Ishikawa (cell line): ENCODE measurements around the gene ALOX5.

ENCODE experiments used
- CEBPB ChIP-seq: IDR thresholded peaks from 2 replicates; pipeline ENCODE4 v1.6.1; 2012
- CREB1 ChIP-seq: IDR thresholded peaks from 2 replicates; pipeline ENCODE4 v1.6.1; 2012; ENCODE audit warnings: low read depth
- EGR1 ChIP-seq: IDR thresholded peaks from 2 replicates; pipeline ENCODE4 v1.6.1; 2012
- EP300 ChIP-seq: IDR thresholded peaks from 2 replicates; pipeline ENCODE4 v1.6.1; 2012; ENCODE audit warnings: borderline replicate concordance
- FOXM1 ChIP-seq: IDR thresholded peaks from 2 replicates; pipeline ENCODE4 v1.6.1; 2012; ENCODE audit warnings: low read depth, borderline replicate concordance
- NFIC ChIP-seq: IDR thresholded peaks from 2 replicates; pipeline ENCODE4 v1.6.1; 2012
- RAD21 ChIP-seq: IDR thresholded peaks from 2 replicates; pipeline ENCODE4 v1.6.1; 2012; ENCODE audit warnings: low read depth
- TAF1 ChIP-seq: IDR thresholded peaks from 2 replicates; pipeline ENCODE4 v1.6.1; 2012; ENCODE audit warnings: low read depth, mild to moderate bottlenecking
- TCF12 ChIP-seq: IDR thresholded peaks from 2 replicates; pipeline ENCODE4 v1.6.1; 2012; ENCODE audit warnings: low read depth
- TEAD4 ChIP-seq: IDR thresholded peaks from 2 replicates; pipeline ENCODE4 v1.6.1; 2012
- YY1 ChIP-seq: IDR thresholded peaks from 2 replicates; pipeline ENCODE4 v1.6.1; 2012; ENCODE audit warnings: low read depth
- ZBTB7A ChIP-seq: IDR thresholded peaks from 2 replicates; pipeline ENCODE4 v1.6.1; 2012; ENCODE audit warnings: low read depth
- TF ChIP-seq, protein P1 (sequence below): IDR thresholded peaks from 2 replicates; pipeline ENCODE4 v1.6.1; 2012; ENCODE audit warnings: low read depth, mild to moderate bottlenecking
- TF ChIP-seq, protein P2 (sequence below): IDR thresholded peaks from 2 replicates; pipeline ENCODE4 v1.6.1; 2012
- TF ChIP-seq, protein P3 (sequence below): IDR thresholded peaks from 2 replicates; pipeline ENCODE4 v1.6.1; 2012

ALOX5 gene

DNA sequence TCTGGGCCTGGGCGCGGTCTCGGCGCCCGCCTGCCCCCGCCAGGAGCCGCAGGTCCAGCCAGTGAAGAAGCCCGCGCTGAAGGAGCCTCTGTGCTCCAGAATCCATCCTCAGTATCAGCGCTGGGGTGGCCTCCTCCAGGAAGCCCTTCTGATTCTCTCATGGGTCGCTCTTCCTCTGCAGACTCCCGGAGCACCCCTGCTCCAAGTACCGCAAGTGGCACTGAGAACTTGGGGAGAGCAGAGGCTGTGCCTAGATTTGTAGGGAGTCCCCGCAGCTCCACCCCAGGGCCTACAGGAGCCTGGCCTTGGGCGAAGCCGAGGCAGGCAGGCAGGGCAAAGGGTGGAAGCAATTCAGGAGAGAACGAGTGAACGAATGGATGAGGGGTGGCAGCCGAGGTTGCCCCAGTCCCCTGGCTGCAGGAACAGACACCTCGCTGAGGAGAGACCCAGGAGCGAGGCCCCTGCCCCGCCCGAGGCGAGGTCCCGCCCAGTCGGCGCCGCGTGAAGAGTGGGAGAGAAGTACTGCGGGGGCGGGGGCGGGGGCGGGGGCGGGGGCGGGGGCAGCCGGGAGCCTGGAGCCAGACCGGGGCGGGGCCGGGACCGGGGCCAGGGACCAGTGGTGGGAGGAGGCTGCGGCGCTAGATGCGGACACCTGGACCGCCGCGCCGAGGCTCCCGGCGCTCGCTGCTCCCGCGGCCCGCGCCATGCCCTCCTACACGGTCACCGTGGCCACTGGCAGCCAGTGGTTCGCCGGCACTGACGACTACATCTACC, at the start of gene ALOX5:
Gene ALOX5 (plus strand): TSS at position 641 of the 774 bp plus-strand sequence. CDS start 64 bp downstream, at position 705.
- TF ChIP-seq EGR1 = peak; percentile 76
- TF ChIP-seq EP300 = no peak
- TF ChIP-seq NFIC = 0 out of 2 replicates have a peak, but pooled peaks have one; percentile 9

DNA sequence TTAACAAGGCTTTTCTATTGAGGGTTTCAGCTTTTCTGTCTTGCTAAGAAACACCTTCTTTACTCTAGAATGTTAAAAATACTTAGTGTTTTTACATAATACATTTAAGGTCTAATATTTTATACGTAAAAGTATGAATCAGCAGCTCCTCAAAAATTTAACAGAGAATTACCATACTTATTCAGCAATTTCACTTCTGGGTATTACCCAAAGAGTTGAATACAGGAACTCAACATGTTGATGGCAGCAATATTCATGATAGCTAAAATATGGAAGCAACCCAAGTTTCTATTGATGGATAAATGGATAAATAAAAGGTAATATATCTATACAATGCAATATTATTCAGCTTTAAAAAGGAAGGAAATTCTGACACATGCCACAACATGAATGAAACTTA, 48.9 kb upstream of the ALOX5 start:
- TF ChIP-seq TAF1 = no peak
- no peak for TF ChIP-seq RAD21
- no peak for TF ChIP-seq YY1
- TF ChIP-seq, protein P1, sequence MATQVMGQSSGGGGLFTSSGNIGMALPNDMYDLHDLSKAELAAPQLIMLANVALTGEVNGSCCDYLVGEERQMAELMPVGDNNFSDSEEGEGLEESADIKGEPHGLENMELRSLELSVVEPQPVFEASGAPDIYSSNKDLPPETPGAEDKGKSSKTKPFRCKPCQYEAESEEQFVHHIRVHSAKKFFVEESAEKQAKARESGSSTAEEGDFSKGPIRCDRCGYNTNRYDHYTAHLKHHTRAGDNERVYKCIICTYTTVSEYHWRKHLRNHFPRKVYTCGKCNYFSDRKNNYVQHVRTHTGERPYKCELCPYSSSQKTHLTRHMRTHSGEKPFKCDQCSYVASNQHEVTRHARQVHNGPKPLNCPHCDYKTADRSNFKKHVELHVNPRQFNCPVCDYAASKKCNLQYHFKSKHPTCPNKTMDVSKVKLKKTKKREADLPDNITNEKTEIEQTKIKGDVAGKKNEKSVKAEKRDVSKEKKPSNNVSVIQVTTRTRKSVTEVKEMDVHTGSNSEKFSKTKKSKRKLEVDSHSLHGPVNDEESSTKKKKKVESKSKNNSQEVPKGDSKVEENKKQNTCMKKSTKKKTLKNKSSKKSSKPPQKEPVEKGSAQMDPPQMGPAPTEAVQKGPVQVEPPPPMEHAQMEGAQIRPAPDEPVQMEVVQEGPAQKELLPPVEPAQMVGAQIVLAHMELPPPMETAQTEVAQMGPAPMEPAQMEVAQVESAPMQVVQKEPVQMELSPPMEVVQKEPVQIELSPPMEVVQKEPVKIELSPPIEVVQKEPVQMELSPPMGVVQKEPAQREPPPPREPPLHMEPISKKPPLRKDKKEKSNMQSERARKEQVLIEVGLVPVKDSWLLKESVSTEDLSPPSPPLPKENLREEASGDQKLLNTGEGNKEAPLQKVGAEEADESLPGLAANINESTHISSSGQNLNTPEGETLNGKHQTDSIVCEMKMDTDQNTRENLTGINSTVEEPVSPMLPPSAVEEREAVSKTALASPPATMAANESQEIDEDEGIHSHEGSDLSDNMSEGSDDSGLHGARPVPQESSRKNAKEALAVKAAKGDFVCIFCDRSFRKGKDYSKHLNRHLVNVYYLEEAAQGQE = no peak
- TF ChIP-seq EGR1 = no peak
- no peak for TF ChIP-seq ZBTB7A
- TF ChIP-seq, protein P2, sequence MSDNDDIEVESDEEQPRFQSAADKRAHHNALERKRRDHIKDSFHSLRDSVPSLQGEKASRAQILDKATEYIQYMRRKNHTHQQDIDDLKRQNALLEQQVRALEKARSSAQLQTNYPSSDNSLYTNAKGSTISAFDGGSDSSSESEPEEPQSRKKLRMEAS = no peak
- no peak for TF ChIP-seq TEAD4
- no peak for TF ChIP-seq FOXM1
- TF ChIP-seq NFIC = no peak
- no peak for TF ChIP-seq CEBPB
- no peak for TF ChIP-seq TCF12

DNA sequence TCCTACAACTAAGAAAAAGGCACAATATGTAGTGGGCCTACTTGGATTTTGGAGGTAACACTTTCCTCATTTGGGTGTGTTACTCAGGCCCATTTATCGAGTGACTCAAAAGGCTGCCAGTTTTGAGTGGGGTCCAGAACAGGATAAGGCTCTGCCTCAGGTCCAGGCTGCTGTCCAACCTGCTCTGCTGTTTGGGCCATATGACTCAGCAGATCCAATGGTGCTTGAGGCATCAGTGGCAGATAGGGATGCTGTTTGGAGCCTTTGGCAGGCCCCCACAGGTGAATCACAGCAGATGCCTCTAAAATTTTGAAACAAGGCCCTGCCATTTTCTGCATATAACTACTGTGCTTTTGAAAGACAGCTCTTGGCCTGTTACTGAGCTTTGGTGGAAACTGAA, 34.1 kb upstream of the ALOX5 start:
- TF ChIP-seq TEAD4 (no peak), YY1 (no peak), FOXM1 (no peak), EGR1 (no peak), EP300 (no peak), CREB1 (no peak), CEBPB (no peak), NFIC (no peak), TCF12 (no peak), ZBTB7A (no peak), TAF1 (no peak)
- TF ChIP-seq, protein P2 = no peak
- TF ChIP-seq, protein P3, sequence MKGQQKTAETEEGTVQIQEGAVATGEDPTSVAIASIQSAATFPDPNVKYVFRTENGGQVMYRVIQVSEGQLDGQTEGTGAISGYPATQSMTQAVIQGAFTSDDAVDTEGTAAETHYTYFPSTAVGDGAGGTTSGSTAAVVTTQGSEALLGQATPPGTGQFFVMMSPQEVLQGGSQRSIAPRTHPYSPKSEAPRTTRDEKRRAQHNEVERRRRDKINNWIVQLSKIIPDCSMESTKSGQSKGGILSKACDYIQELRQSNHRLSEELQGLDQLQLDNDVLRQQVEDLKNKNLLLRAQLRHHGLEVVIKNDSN = no peak
- TF ChIP-seq, protein P1 = no peak; the same call in 1 of the 2 replicates

DNA sequence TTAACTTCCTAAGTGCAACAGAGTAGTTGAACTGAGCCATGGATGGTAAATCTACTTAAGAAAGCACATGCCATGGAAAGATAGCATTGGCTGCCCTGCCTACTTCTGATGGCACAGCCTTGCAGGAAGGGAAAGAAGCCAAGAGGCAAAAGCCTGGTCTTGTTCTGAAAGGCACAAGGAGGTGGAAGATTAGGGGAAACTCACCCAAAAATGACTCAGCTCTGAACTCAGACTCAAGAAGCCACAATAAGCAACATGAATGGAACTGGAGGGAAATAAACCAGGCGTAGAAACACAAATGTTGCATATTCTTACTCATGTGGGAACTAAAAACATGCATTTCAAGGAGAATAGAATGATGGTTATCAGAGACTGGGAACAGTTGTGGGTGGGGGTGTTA, 20.8 kb upstream of the ALOX5 start:
- TF ChIP-seq FOXM1 (no peak), TEAD4 (no peak), CREB1 (no peak), CEBPB (no peak), NFIC (no peak), YY1 (no peak), TCF12 (no peak)
- TF ChIP-seq, protein P2 = no peak

DNA sequence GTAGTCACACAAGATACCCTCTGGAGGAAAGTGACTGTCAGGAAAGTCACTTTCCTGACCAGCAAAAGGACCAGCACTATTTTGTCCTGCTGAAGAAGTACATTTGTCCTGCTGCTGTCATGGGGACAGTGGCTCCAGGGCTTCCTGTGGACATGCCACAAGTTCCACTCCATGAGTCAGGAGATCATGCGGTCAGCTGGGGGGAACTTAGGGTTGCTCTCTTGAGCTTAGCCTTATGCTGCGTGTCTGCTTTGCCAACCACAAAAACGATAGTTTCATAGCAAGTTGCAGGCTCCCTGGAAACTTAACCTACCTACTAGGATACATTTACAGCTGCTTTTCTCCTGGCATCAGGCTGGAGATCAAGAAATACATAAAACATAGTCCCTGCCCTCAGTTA, 19.8 kb upstream of the ALOX5 start:
- TF ChIP-seq EP300 (no peak), CREB1 (no peak), TEAD4 (no peak), FOXM1 (no peak), TCF12 (no peak), RAD21 (no peak), ZBTB7A (no peak), YY1 (no peak)
- TF ChIP-seq, protein P3 = no peak

DNA sequence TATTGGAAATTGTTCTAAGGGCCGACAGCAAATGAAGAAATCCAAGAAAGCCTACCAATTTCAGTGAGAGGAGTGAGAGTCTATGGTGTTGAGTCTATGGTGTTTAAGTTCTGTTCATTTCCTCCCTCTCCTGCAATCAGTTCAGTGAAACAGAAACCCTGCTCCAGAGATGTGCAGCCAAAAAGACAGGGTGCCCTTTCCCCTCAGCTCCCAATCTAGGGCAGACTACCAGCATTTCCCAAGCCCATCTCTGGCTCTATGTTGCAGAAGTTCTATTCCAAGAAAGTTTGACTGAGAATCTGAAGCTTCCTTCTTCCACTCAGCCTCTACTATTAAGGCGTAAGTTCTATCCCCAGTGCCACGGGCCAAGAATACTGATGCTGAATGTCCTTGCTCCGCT, 18.5 kb upstream of the ALOX5 start:
- no peak for TF ChIP-seq TCF12
